ENCODE results near the gene LMAN1L.

Gene LMAN1L

DNA sequence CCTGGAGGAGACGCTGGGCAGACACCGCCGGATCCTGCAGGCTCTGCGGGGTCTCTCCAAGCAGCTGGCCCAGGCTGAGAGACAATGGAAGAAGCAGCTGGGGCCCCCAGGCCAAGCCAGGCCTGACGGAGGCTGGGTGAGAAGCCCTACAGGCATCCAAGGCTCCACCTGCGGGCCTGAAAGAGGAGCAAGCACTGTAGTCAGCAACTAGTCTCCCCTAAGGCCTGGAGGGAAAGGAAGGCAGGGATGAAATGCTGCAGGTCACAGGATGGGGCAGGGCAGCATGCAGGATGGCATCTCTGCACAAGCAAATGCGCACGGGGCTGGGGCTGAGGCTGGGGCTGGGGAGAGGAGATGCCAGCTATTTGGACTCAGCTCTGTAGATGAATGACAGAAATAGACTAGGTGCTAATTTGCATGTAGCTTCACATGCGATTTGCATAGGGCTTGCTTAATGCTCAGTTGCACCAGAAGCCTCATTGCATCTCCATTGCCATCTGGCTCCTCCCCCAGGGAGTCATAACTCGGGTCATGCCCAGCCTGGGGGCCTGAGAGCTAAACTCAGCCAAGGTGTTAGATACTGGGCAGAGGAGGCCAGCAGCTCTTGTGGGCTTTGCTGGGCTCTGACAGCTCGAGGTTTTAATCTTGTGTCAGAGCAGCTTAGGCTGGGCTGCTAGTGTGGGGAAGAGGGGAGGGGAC, 8.6 kb downstream of the LMAN1L start:
- no peak overlapping the region for H3K27ac ChIP-seq
- DNase-seq (ENCODE audit: low spot score): no peak

DNA sequence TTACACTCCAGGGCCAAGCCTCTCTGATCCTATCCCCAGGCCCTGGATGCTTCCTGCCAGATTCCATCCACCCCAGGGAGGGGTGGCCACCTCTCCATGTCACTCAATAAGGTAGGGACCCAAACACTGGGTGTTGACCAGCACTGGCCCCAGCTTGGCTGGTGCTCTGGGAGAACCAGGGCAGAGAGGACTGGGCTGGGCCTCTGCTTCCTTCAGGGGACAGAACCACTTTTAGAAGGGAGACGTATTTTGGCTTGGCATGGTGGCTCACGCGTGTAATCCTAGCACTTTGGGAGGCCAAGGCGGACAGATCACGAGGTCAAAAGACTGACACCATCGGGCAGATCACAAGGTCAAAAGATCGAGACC, 9.1 kb downstream of the LMAN1L start:
- CTCF ChIA-PET: no interaction called here

More for the DNA sequence above, 8.6 kb downstream of the LMAN1L start:
- TF ChIP-seq, protein P1, sequence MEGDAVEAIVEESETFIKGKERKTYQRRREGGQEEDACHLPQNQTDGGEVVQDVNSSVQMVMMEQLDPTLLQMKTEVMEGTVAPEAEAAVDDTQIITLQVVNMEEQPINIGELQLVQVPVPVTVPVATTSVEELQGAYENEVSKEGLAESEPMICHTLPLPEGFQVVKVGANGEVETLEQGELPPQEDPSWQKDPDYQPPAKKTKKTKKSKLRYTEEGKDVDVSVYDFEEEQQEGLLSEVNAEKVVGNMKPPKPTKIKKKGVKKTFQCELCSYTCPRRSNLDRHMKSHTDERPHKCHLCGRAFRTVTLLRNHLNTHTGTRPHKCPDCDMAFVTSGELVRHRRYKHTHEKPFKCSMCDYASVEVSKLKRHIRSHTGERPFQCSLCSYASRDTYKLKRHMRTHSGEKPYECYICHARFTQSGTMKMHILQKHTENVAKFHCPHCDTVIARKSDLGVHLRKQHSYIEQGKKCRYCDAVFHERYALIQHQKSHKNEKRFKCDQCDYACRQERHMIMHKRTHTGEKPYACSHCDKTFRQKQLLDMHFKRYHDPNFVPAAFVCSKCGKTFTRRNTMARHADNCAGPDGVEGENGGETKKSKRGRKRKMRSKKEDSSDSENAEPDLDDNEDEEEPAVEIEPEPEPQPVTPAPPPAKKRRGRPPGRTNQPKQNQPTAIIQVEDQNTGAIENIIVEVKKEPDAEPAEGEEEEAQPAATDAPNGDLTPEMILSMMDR (conservative IDR thresholded peaks at IDR 0.05; ENCODE audit: low read depth): no peak
- CTCF ChIA-PET: interaction anchor here (0.5 kb wide), 1 partner anchor 147 kb away, joined by 3 read pairs; no protein-coding TSS in a partner anchor
- POLR2A ChIA-PET (ENCODE audit: low non-redundant PET): no interaction called here

DNA sequence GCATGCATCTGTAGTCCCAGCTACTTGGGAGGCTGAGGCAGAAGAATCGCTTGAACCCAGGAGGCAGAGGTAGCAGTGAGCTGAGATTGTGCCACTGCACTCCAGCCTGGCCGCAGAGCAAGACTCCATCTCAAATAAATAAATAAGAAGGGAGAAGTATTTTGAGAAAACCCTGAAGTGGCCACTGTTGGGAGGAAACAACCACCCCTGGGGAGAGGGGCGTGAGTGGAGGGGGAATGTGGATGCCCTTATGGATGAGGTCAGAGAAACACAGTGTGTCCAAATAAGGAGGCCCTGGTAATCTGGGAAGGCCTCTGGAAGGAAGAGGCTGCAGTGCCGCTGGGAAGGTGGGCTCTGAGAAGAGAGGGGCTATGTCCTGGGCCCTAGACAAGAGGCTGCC, 9.6 kb downstream of the LMAN1L start:
- H3K27ac ChIP-seq: no peak overlapping the region
- ChIA-PET CTCF (no interaction called here), POLR2A (ENCODE audit: low non-redundant PET) (no interaction called here)
- TF ChIP-seq, protein P1 (conservative IDR thresholded peaks at IDR 0.05; ENCODE audit: low read depth): no peak
- no peak for DNase-seq (ENCODE audit: low spot score)

More for the DNA sequence above, 9.1 kb downstream of the LMAN1L start:
- DNase-seq (ENCODE audit: low spot score): no peak
- POLR2A ChIA-PET (ENCODE audit: low non-redundant PET): no interaction called here
- no peak overlapping the region for H3K27ac ChIP-seq
- TF ChIP-seq, protein P1 (conservative IDR thresholded peaks at IDR 0.05; ENCODE audit: low read depth): no peak

DNA sequence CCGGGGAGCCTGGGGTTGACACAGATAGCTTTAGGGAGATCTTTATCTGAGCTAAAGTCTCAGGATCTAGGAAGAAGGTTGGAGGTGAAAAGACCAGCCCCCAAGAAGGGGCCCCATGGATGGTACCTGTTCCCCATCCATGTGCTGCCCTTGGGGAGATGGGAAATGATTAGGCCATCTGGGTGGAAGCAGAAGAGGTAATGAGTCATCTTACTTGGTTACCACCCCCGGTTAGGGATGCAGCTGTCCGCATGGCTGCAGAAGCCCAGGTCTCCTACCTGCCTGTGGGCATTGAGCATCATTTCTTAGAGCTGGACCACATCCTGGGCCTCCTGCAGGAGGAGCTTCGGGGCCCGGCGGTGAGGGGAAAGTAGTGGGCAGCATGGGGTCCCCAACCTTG, 10.7 kb downstream of the LMAN1L start:
- TF ChIP-seq, protein P1 (conservative IDR thresholded peaks at IDR 0.05; ENCODE audit: low read depth): no peak
- DNase-seq (ENCODE audit: low spot score): no peak
- ChIA-PET CTCF (interaction anchor here (0.8 kb wide), 1 partner anchor 522 kb away, joined by 5 read pairs; no protein-coding TSS in a partner anchor), POLR2A (ENCODE audit: low non-redundant PET) (no interaction called here)
- H3K27ac ChIP-seq: no peak overlapping the region

DNA sequence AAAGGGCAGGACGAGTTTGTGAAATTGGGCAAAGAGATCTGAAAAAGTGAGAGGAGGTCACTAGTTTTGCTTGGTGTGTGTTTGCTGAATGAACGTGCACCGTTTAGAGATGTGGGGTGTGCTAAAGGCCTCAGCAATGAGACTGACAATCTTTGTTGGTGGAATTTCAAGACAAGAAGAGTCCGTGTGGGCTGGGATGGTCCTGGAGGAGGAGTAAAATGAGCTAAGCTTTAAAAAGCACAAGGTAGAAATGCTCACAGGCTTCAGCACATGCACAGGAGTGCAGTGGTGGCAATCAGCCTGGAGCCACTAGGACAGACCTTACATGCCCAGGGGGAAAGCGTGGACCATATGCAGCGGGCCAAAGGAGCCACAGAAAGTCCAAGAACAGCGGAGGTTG, 12.3 kb downstream of the LMAN1L start:
- ChIA-PET POLR2A (ENCODE audit: low non-redundant PET) (no interaction called here), CTCF (interaction anchor here (0.6 to 1.1 kb wide), 3 partner anchors 9 to 126 kb away, joined by 3 to 5 read pairs (median 4); no protein-coding TSS in a partner anchor)
- no peak overlapping the region for H3K27ac ChIP-seq
- TF ChIP-seq, protein P1 (conservative IDR thresholded peaks at IDR 0.05; ENCODE audit: low read depth): no peak
- DNase-seq (ENCODE audit: low spot score): no peak

DNA sequence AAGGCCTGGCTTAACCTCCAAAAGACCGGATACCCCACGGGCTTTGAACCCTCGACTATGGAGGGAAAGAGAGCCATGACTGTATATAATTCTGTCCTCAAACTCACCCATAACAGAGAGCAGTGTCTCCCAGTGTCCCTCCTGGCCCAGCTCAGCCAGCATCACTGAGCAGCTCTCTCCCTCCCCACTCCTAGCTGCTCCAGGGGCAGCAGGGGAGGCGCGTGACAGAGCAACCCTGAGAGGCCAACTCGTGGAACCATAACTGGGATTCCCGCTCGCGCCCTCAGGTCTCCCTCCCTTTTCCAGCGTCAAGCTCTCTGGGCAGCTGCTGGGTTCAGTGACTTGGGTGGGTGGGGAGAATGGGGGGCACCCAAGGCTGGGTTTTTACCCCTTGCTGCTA, 13.2 kb downstream of the LMAN1L start:
- ChIA-PET POLR2A (ENCODE audit: low non-redundant PET) (interaction anchor here (0.8 kb wide), 1 partner anchor 9 kb away, joined by 3 read pairs; no protein-coding TSS in a partner anchor), CTCF (interaction anchor here (0.6 to 2.8 kb wide), 4 partner anchors 55 to 76 kb away, joined by 3 to 16 read pairs (median 6); partner anchors contain the start of gene MPI)
- TF ChIP-seq, protein P1 (conservative IDR thresholded peaks at IDR 0.05; ENCODE audit: low read depth): no peak
- no peak for DNase-seq (ENCODE audit: low spot score)
- no peak overlapping the region for H3K27ac ChIP-seq

All from RWPE1 (cell line).